ENCODE measurements around the gene FARS2. TPM values are rescaled to one million over a fixed set of nuclear protein-coding genes. Genes with fewer than 3 reads are reported as not detected.

The FARS2 gene
- total and polyA plus RNA-seq, 2 of the 13 experiments (the other 11 are each of a cell fraction or from before 2014, with no cell fraction given) = 15.4 to 26.0 TPM

DNA sequence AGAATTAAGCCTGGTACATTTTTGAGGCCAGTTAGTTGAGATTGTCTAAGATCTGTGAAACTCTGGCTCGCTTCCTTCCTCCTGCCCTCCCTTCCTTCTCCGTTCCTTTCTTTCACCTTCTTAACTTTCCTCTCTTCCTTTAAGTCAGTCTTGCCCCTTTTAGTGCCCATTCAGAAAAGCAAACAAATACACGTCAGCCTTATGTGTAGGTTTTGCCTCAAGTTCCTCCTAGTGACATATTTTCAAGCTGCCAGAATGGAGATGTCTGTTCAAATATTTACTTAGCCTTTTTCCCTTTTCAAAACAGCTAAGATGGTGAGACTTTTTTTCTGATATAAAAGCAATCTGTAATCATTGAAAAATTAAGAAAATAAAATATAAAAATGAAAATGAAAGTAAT lies 178.4 kb downstream of the FARS2 start (continued):
- TF ChIP-seq RFX1 (IDR thresholded peaks at IDR 0.05) (no peak), ZNF547 (CRISPR knock-in tag; IDR thresholded peaks at IDR 0.05) (no peak), KLF11 (CRISPR knock-in tag; IDR thresholded peaks at IDR 0.05) (no peak), ZNF331 (CRISPR knock-in tag; IDR thresholded peaks at IDR 0.05) (no peak), ELF3 (CRISPR knock-in tag; IDR thresholded peaks at IDR 0.05) (0 out of 2 replicates have a peak, but pooled peaks have one; percentile 27), DR1 (CRISPR knock-in tag; IDR thresholded peaks at IDR 0.05) (no peak), KLF12 (CRISPR knock-in tag; IDR thresholded peaks at IDR 0.05; ENCODE audit: borderline replicate concordance) (no peak), SCMH1 (CRISPR knock-in tag; IDR thresholded peaks at IDR 0.05; ENCODE audit: borderline replicate concordance) (no peak), HNRNPH1 (optimal IDR thresholded peaks at IDR 0.05; ENCODE audit: low read depth, low read length) (no peak), JDP2 (CRISPR knock-in tag; IDR thresholded peaks at IDR 0.05; ENCODE audit: borderline replicate concordance) (no peak)

GRCh38 chr6:5442319-5442718 lies 181.0 kb downstream of the FARS2 start:
- FAIRE-seq = no peak
- POLR2A ChIA-PET = no interaction called here
- 96% methylated on average over 2 of the region's 2 CpGs for WGBS (ENCODE audit: low lambda C conversion rate)

More at GRCh38 chr6:5442319-5442718, 181.0 kb downstream of the FARS2 start:
- H3K9me3 ChIP-seq (ENCODE audit: low read length) = no peaks in the 10 kb centered on the region
- H3K4me3 ChIP-seq (replicated peaks in 1 of 3; ENCODE audit: insufficient read depth in 1 of 3, low read depth in 2 of 3, low read length in 3 of 3) = no peak overlapping the region
- no peak overlapping the region for H2AFZ ChIP-seq (ENCODE audit: low read length)
- no peak for DNase-seq (ENCODE audit: low spot score)
- no peaks in the 10 kb centered on the region for H3K27me3 ChIP-seq (ENCODE audit: control insufficient read depth in 1 of 2, insufficient read depth in 2 of 2, low read length in 2 of 2)
- no peaks in the 10 kb centered on the region for H3K36me3 ChIP-seq (replicated peaks in 1 of 2; ENCODE audit: control insufficient read depth in 1 of 2, insufficient read depth in 2 of 2, low read length in 2 of 2)
- H3K9ac ChIP-seq (ENCODE audit: insufficient read depth, low read depth, low read length) = no peak overlapping the region
- CTCF ChIA-PET (ENCODE audit: low intra/inter-chr PET ratio, low total read pairs) = no interaction called here
- TF ChIP-seq GATA4 (IDR thresholded peaks at IDR 0.05; ENCODE audit: borderline replicate concordance, low read depth) (no peak), U2AF1 (optimal IDR thresholded peaks at IDR 0.05; ENCODE audit: low read depth, low read length) (no peak), ARNT (IDR thresholded peaks at IDR 0.05) (no peak), ZNF569 (CRISPR knock-in tag; IDR thresholded peaks at IDR 0.05; ENCODE audit: borderline replicate concordance) (no peak), TCF12 (IDR thresholded peaks at IDR 0.05) (no peak), TCF12 (CRISPR knock-in tag; IDR thresholded peaks at IDR 0.05) (no peak), SMC3 (IDR thresholded peaks at IDR 0.05; ENCODE audit: low read length) (no peak), ZNF326 (CRISPR knock-in tag; IDR thresholded peaks at IDR 0.05; ENCODE audit: borderline replicate concordance) (no peak), ZNF629 (CRISPR knock-in tag; conservative IDR thresholded peaks at IDR 0.05) (no peak), WIZ (CRISPR knock-in tag; IDR thresholded peaks at IDR 0.05) (no peak), PRMT3 (CRISPR knock-in tag; IDR thresholded peaks at IDR 0.05; ENCODE audit: borderline replicate concordance, low read depth) (no peak), CC2D1A (CRISPR knock-in tag; IDR thresholded peaks at IDR 0.05) (no peak)
- TF ChIP-seq, protein P1, sequence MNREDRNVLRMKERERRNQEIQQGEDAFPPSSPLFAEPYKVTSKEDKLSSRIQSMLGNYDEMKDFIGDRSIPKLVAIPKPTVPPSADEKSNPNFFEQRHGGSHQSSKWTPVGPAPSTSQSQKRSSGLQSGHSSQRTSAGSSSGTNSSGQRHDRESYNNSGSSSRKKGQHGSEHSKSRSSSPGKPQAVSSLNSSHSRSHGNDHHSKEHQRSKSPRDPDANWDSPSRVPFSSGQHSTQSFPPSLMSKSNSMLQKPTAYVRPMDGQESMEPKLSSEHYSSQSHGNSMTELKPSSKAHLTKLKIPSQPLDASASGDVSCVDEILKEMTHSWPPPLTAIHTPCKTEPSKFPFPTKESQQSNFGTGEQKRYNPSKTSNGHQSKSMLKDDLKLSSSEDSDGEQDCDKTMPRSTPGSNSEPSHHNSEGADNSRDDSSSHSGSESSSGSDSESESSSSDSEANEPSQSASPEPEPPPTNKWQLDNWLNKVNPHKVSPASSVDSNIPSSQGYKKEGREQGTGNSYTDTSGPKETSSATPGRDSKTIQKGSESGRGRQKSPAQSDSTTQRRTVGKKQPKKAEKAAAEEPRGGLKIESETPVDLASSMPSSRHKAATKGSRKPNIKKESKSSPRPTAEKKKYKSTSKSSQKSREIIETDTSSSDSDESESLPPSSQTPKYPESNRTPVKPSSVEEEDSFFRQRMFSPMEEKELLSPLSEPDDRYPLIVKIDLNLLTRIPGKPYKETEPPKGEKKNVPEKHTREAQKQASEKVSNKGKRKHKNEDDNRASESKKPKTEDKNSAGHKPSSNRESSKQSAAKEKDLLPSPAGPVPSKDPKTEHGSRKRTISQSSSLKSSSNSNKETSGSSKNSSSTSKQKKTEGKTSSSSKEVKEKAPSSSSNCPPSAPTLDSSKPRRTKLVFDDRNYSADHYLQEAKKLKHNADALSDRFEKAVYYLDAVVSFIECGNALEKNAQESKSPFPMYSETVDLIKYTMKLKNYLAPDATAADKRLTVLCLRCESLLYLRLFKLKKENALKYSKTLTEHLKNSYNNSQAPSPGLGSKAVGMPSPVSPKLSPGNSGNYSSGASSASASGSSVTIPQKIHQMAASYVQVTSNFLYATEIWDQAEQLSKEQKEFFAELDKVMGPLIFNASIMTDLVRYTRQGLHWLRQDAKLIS (CRISPR knock-in tag; IDR thresholded peaks at IDR 0.05) = no peak
- no peak for ATAC-seq
- no peak overlapping the region for H3K27ac ChIP-seq (ENCODE audit: extremely low read length, insufficient read depth, low read length)
- no peaks in the 10 kb centered on the region for H4K20me1 ChIP-seq (ENCODE audit: insufficient read depth, low read length)
- no peaks in the 10 kb centered on the region for H3K79me2 ChIP-seq (ENCODE audit: insufficient read depth, low read length)
- BruUV-seq (replicated peaks) = no TSS peak
- H3K4me1 ChIP-seq (ENCODE audit: insufficient read depth, low read length) = peaks cover 10% of the 10 kb centered on the region
- intact Hi-C loops (cut with micrococcal nuclease; ENCODE audit: unreplicated experiment) = no loop called here
- in situ Hi-C loops (cut with HindIII; ENCODE audit: extremely low pct_ligation_motif_present, low pct_unique_long_range_greater_than_20kb) = no loop called here
- H3K4me2 ChIP-seq (ENCODE audit: low read depth, low read length) = no peak overlapping the region

Measured in HepG2 (cell line).